Pancreas (tissue), 10 donors: Measurements from ENCODE around the gene NUDT8. TPM values are rescaled to one million over a fixed set of nuclear protein-coding genes. Genes with fewer than 3 reads are reported as not detected.
"Not testable (repeated sequence)": the region's sequence is repeated elsewhere in the genome, so short reads cannot be mapped to it uniquely, and the experiment has no call there.

Experiments
- ATAC-seq, 4 donors: fragments of 200-7000 bp; cut with Tn5 transposase; one replicate each; pipeline versions ENCODE4 v1.8.0 to v1.9.1; 2020; ENCODE audit warnings: mild to moderate bottlenecking in 4 of 4, moderate library complexity in 4 of 4
- DNase-seq, 6 donors: peaks; one replicate each; pipeline ENCODE4 v3.0.0-alpha.2; 2020
- FAIRE-seq: peaks from 2 replicates; lab custom pipeline; 2012; peaks lifted over from hg19 to GRCh38; lab: Jason Lieb, UNC
- H3K27ac ChIP-seq, 4 donors: fragments of 200-600 bp; sonication (generic); 1 replicate in 3 of 4; 2 replicates in 1 of 4; pipeline versions ENCODE4 v1.5.0 to v1.8.0; 2020
- H3K27me3 ChIP-seq, 4 donors: fragments of 200-600 bp; one replicate each; pipeline ENCODE4 v1.8.0; 2021
- H3K36me3 ChIP-seq, 3 donors: fragments of 200-600 bp; sonication (generic) in 1 of 3; one replicate each; pipeline versions ENCODE4 v1.5.0 to v1.8.0; 2020 to 2021
- H3K4me1 ChIP-seq, 3 donors: fragments of 200-600 bp; one replicate each; pipeline ENCODE4 v1.8.0; 2021
- H3K4me3 ChIP-seq, 4 donors: fragments of 200-600 bp; sonication (generic) in 2 of 4; one replicate each; pipeline versions ENCODE4 v1.5.0 to v1.8.0; 2020 to 2021
- H3K9me3 ChIP-seq, 4 donors: fragments of 200-600 bp; one replicate each; pipeline ENCODE4 v1.8.0; 2021
- WGBS, 2 donors: extraction: QIAGEN DNeasy Blood & Tissue Kit; methylation state at CpG; one replicate each; pipeline ENCODE4 v1.1.7; 2013; 5-methylcytosine and 5-hydroxymethylcytosine counted together
- intact Hi-C, 3 donors: fragments of 100-400 bp; cut with DNase I; formaldehyde crosslinking; loops; one replicate each; pipeline versions ENCODE4 v1.11.1 to v1.14.2; 2022
- polyA plus RNA-seq, 2 donors: library from polyadenylated mRNA; stranded (reverse); fragments of 200-250 nt; gene quantifications; one replicate each; pipeline ENCODE4 v1.2.3, GENCODE V29; 2013
- total RNA-seq, 6 donors: library from RNA; stranded (reverse); fragmentation: NEBNext Ultra II Directional in 4 of 6; extraction: Animal tissue kit (Norgen Biotek cat#: 25700) in 4 of 6; gene quantifications; one replicate each; pipeline versions ENCODE4 v1.2.1 to v1.2.4, GENCODE V29; 2021 to 2023
- TF ChIP-seq, protein P1 (sequence below), 4 donors: fragments of 200-600 bp; sonication (generic) in 3 of 4; IDR thresholded peaks; one replicate each; pipeline versions ENCODE4 v1.5.0 to v1.8.0; 2021; ENCODE audit warnings: antibody characterized with exemption in 4 of 4
- donor health status: healthy with polysubstance abuse.
- donor health status: DM: no; HTN: no; CAD: no; lungs with moderate emphysema.
- donor health status: DM: no; HTN: no; CAD: no.
- donor health status: control.
- donor health status: control.
- donor health status: Bipolar disorder and iron deficiency.
- donor health status: DM: yes; HTN: yes; CAD: no.
- donor health status: DM: no; HTN: no; CAD: no.
- donor health status: DM: no; HTN: no; CAD: no.
- donor health status: DM: yes; HTN: yes; CAD: no.

Gene NUDT8
- total and polyA plus RNA-seq, 8 donors: 4.3 to 11.0 (median 6.3) TPM

DNA sequence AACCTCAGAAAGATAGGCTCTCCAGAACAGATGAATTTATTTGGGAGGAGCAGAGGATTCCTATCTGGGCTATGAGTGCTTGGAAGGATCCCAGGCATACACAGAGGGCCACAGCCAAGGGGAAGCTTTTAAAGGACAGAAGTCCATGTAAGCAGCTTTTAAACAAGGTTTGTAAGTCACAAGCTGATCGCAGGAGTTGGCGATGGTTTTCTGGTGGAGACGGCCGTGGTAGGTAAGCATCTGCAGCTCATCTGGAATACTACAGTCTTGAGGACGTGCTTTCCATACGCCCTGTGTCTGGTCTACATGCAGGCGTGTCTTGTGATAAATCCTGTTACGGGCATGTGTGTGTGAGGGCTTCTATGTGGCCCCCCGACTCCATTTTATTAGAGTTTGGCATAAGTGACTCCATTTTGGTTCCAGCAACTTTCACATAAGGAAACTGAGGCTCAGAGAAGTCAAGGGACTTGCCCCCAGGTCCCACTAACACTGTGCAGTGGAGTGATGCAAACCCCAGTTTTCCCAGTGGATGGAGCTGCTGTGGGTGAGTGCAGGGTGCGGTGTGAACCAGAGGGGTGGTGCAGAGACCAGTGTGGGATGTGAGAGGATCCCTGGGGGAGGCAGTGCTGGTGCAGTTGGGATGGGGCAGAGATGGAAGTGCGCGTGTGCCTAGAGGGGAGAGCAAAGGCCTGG is 32.6 kb upstream of the NUDT8 start:
- TF ChIP-seq, protein P1, sequence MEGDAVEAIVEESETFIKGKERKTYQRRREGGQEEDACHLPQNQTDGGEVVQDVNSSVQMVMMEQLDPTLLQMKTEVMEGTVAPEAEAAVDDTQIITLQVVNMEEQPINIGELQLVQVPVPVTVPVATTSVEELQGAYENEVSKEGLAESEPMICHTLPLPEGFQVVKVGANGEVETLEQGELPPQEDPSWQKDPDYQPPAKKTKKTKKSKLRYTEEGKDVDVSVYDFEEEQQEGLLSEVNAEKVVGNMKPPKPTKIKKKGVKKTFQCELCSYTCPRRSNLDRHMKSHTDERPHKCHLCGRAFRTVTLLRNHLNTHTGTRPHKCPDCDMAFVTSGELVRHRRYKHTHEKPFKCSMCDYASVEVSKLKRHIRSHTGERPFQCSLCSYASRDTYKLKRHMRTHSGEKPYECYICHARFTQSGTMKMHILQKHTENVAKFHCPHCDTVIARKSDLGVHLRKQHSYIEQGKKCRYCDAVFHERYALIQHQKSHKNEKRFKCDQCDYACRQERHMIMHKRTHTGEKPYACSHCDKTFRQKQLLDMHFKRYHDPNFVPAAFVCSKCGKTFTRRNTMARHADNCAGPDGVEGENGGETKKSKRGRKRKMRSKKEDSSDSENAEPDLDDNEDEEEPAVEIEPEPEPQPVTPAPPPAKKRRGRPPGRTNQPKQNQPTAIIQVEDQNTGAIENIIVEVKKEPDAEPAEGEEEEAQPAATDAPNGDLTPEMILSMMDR (IDR thresholded peaks at IDR 0.05): no peak
- Histone ChIP-seq H3K9me3 (no peaks in the 10 kb centered on the region), H3K4me1 (peaks cover 0 to 5% (median 0%) of the 10 kb centered on the region in 3 donors), H3K27ac (no peak overlapping the region), H3K36me3 (no peaks in the 10 kb centered on the region), H3K4me3 (no peak overlapping the region), H3K27me3 (no peaks in the 10 kb centered on the region)
- WGBS, 2 donors: 85 to 86% methylated on average over 12 of the region's 12 CpGs
- no peak for DNase-seq
- ATAC-seq: no peak
- FAIRE-seq: no peak
- intact Hi-C loops: loop anchor here in 1 of 3 donors (5.0 to 10.0 kb wide), 2 partner anchors 35 to 53 kb away; partner anchors contain the start of gene NUDT8

DNA sequence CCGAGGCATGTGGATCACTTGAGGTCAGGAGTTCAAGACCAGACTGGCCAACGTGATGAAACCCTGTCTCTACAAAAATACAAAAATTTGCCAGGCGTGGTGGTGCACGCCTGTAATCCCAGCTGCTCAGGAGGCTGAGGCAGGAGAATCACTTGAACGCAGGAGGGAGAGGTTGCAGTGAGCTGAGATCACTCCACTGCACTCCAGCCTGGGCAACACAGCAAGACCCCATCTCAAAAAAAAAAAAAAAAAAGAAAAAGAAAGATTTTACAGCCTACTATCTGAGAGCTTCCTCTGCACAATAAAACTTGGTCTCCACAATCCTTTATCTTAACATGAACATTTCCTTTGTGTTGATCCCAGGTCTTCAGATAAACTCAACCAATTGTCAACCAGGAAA is 31.0 kb upstream of the NUDT8 start:
- not testable (repeated sequence) for H3K27ac ChIP-seq, H3K36me3 ChIP-seq, H3K9me3 ChIP-seq, ATAC-seq, H3K4me1 ChIP-seq, H3K4me3 ChIP-seq, FAIRE-seq, H3K27me3 ChIP-seq, DNase-seq
- intact Hi-C loops: loop anchor here in 1 of 3 donors (5.0 to 10.0 kb wide), 2 partner anchors 33 to 54 kb away; partner anchors contain the start of gene NUDT8
- 77 to 79% methylated on average over 5 of the region's 5 CpGs for WGBS, 2 donors

DNA sequence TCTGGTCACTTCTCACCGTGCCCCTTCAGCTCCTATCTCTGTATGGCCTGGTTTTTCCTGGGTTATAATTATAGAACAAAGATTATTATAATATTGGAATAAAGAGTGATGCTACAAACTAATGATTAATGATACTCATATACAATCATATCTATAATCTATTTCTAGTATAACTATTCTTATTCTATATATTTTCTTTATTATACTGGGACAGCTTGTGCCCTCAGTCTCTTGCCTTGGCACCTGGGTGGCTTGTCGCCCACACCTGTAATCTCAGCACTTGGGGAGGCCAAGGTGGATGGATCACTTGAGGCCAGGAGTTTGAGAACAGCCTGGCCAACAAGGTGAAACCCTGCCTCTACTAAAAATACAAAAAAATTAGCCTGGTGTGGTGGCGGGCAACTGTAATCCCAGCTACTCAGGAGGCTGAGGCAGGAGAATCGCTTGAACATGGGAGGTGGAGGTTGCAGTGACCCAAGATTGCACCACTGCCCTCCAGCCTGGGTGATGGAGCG is 30.0 kb upstream of the NUDT8 start:
- not testable (repeated sequence) for H3K4me3 ChIP-seq, DNase-seq, H3K9me3 ChIP-seq, ATAC-seq, H3K4me1 ChIP-seq, H3K27ac ChIP-seq, H3K36me3 ChIP-seq, H3K27me3 ChIP-seq, FAIRE-seq
- WGBS, 2 donors: 50 to 55% methylated on average over 5 of the region's 5 CpGs
- intact Hi-C loops: loop anchor here in 1 of 3 donors (5.0 to 10.0 kb wide), 2 partner anchors 32 to 55 kb away; partner anchors contain the start of gene NUDT8

DNA sequence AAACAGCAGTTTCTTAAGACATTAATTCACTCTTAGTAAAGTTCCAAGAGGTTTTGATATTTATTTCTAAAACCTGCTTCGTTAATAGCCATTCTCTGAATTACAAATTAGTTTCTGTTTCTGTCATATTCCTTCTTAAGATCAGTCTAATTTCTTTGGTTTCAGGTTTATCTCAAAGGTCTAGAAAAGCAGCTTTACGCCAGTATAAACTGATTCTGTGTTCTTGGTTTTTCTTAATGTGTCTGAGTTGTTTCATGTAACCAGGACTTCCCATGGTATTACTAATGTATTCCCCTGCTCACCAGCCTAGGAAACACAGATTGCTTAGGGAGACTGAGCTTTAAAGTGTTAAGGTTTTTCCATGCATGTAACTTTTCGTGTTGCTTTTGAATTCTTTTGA is 27.6 kb upstream of the NUDT8 start:
- Histone ChIP-seq H3K27me3 (no peaks in the 10 kb centered on the region), H3K4me3 (no peak overlapping the region), H3K36me3 (no peaks in the 10 kb centered on the region), H3K27ac (peak overlapping the region in 1 of 4 donors; percentile 11), H3K9me3 (no peaks in the 10 kb centered on the region), H3K4me1 (peaks cover 0 to 7% (median 0%) of the 10 kb centered on the region in 3 donors)
- intact Hi-C loops: no loop called here
- WGBS, 2 donors: 34 to 41% methylated on average over 3 of the region's 3 CpGs
- DNase-seq (no peak), FAIRE-seq (no peak), ATAC-seq (no peak)
- TF ChIP-seq, protein P1 (IDR thresholded peaks at IDR 0.05): no peak

DNA sequence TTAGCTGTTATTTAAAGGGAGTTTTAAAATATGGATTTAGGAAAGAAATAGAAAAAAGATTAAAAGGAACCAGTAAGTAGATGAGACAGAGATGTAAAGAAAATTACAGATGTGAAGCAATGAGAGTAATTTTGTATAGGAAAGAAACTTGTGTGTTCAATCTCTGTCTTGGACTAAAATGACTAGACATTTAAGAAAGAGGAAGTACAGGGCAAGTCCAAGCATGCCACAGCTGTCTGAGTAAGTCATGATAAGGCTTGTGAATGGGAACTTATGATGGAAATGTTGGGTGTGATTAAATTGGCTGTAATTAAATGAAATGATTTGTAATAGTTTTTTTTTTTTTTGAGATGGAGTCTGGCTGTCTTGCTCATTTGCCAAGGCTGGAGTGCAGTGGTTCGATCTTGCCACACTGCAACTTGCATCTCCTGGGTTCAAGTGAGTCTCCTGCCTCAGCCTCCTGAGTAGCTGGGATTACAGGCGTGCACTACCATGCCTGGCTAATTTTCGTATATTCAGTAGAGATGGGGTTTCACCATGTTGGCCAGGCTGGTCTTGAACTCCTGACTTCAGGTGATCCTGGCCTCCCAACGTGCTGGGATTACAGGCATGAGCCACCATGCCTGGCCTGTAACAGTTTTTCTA is 26.7 kb upstream of the NUDT8 start:
- intact Hi-C loops: no loop called here
- DNase-seq (peak in 1 of 6 donors; percentile 8), FAIRE-seq (no peak), ATAC-seq (no peak)
- H3K9me3 ChIP-seq: no peaks in the 10 kb centered on the region
- H3K4me1 ChIP-seq: peaks cover 0 to 7% (median 0%) of the 10 kb centered on the region in 3 donors
- no peaks in the 10 kb centered on the region for H3K27me3 ChIP-seq
- H3K36me3 ChIP-seq: no peaks in the 10 kb centered on the region
- H3K4me3 ChIP-seq: no peak overlapping the region
- TF ChIP-seq, protein P1 (IDR thresholded peaks at IDR 0.05): no peak
- H3K27ac ChIP-seq: no peak overlapping the region
- 93% methylated on average over 4 of the region's 4 CpGs for WGBS, 2 donors
